NCI-H345 (cell line): ENCODE data around the gene SOX21.

Experiments used
- DNase-seq: peaks from one replicate; lab custom pipeline; 2025; lab: John Stamatoyannopoulos, UW

Gene SOX21

GRCh38 chr13:94679614-94680013 lies 32.7 kb downstream of the SOX21 start:
- no peak for DNase-seq

DNA sequence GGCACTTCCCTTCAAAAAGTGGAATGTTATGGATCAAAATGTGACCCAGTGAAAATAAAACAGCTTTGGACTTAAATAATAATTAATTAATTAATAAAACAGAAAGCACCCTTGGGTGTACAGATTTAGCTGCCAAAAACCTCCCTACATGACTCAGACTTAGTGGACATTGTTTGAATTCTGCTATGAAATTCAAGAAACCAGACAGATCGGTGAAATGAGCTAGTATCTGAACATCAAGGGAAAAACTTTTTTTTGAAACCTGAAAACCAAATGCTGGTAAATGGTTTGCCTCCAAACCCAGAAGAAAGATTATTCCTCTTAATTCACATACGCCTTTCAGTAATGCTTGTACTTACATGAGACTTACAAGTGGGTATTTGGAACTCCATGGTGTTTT lies 33.5 kb downstream of the SOX21 start:
- no peak for DNase-seq

DNA sequence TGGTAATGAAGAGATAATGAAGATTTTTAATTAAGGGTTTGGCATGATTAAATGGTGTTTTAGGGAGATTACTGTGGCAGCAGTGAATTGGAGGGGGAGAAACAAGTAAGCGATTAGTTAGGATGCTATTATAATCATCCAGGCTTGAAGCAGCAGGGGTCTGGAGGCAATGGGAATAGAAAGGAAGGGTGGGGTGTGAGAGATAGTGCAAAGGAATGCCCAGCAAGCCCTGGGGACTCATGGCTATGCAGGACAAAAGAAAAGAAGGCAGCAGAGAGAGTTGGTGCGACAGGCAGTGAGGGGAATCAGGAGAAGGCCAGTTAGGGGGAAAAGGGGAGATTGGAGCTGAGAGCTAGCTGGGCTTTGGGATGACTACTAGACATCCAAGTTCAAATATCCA lies 34.5 kb downstream of the SOX21 start:
- no peak for DNase-seq

- peak; percentile 73 for DNase-seq
Observed at GRCh38 chr13:94674609-94675348, 37.6 kb downstream of the SOX21 start.

GRCh38 chr13:94673851-94674250 lies 38.5 kb downstream of the SOX21 start:
- DNase-seq: no peak

- no peak for DNase-seq
Observed at GRCh38 chr13:94672400-94672799, 39.9 kb downstream of the SOX21 start.

DNA sequence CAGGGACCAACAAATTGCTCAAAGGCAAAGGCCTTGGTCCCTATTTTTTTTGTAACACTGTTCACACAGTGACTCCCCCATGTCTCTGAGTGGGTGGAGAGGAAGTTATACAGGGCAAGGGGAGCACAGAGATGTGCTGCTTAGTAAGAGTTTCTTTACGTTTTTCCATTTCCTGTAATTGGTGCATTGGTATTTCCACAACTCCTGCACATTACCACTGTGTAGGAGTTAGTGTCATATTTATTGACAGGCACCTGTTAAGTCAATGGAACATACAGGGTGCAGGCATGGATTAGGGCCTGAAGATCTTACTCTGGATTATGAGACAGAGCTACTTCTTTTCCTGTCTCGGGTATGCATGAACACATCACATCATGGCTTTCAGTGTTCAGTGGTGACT lies 45.2 kb downstream of the SOX21 start:
- no peak for DNase-seq

GRCh38 chr13:94666065-94666464 lies 46.3 kb downstream of the SOX21 start:
- no peak for DNase-seq

DNA sequence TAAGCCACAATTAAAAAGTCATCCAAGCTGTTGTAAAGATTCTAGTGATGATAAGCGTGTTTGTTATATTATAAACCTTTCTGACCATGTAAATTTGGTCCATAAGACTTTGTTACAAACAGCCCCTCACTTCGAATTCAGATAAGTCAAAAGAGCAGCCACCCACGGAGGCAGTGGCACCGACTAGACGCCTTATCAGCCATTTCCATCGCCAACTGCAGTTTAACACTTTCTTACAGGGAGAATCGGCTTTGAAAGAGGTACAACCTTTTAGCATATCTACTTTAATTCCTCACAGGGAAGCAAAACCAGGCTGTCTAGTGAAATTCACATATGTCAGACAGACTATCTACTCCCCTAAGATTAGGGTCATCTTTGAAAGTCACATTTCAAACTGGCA lies 47.5 kb downstream of the SOX21 start:
- no peak for DNase-seq

DNA sequence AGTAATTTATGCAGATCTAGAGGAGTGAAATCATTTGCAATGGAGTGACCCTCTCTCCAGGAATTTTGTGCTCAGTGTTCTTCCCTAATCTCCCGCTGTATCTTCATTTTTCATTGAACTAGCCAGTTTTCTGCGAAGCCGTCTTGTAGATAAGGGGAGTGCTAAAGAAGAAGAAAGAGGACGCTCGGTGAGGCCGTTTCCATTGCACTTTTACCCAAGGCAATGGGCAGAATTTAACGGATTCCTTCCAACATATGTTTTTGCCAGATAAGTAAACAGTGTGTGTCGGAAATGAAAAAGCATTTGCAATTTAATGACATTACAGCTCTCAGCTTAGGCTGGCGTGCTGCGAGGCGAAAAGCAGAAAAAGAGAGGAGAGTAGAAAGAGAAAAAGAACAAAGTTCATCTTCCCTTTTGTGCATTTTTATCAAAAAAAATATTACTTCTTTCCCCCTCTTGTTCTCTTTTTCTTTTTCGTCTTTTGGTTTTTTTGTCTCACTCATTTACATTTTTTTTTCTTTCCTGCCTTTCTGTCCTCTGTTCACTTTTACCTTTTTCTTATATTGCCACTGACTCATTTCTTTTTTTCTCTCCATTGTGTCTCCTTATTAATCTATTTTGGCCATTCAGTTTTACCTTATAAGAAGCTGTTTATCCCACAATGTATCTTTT lies 49.9 kb downstream of the SOX21 start:
- DNase-seq: no peak

- no peak for DNase-seq
Observed at GRCh38 chr13:94661406-94661805, 50.9 kb downstream of the SOX21 start.

- peak; percentile 51 for DNase-seq
Observed at GRCh38 chr13:94660695-94661326, 51.5 kb downstream of the SOX21 start.
